Stimulated activated CD8-positive, alpha-beta memory T cell treated with anti-CD3 and anti-CD28 coated beads, Interleukin-15, amount 100 ng/mL, for 24 hours (primary cell): Measurements from ENCODE around the gene CDCA5.
A peak's percentile ranks its signal among the peaks of the same experiment; 100 is the strongest.
"Not testable (repeated sequence)": the region's sequence is repeated elsewhere in the genome, so short reads cannot be mapped to it uniquely, and the experiment has no call there.

Experiments
- DNase-seq: peaks from one replicate; pipeline ENCODE4 v3.0.0-alpha.2; 2020; ENCODE audit warnings: low read depth

The CDCA5 gene

GRCh38 chr11:65118891-65119669 is 35.2 kb upstream of the CDCA5 start:
- not testable (repeated sequence) for DNase-seq

- no peak for DNase-seq
Observed at GRCh38 chr11:65118097-65118837, 34.4 kb upstream of the CDCA5 start.

DNA sequence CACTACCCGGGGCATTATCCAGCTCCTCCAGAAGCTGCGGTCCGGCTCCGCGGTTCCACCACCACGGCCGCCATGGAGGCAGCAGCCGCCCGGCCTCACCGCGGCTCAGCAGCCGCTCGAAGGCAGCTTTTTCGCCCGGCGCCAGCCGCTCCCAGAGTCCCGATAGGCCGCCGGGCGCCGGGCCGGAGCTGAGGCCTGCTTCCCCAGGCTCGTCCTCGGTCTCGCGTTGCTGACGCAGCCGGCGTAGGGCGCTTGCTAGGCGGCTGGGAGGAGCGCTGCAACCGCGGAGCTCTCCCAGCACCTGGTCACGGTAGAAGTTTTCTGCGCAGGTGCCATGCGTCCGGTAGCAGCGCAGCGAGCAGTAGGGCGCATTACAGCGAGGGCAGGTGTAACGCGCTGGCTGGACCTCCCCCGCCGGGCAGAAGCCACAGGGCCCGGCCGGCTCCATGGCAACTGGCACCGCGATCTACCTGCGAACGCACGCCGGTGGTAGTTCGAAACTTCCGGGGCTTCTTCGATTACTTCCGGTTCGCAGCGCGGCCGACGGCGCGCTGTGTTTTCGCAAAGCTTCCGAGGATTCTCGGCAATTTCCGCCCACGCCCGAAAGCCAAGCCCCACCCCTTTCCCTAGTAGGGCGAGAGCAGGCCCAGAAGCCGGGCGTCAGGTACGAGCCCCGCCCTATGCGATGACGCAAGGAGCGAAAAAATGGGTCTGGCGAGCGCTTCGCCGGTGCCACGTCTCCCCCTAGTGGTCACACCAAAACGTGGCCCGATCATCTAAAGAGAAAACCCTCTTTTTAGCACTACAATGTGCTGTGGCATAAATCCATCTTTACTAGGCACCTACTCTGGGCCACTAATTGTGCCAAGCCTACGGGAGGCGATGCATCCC is 33.6 kb upstream of the CDCA5 start, which contains the start of gene ZNHIT2:
Gene ZNHIT2 (minus strand): TSS at position 496 of the 891 bp plus-strand sequence. CDS start 48 bp downstream, at position 448.
- DNase-seq = peak; percentile 99

DNA sequence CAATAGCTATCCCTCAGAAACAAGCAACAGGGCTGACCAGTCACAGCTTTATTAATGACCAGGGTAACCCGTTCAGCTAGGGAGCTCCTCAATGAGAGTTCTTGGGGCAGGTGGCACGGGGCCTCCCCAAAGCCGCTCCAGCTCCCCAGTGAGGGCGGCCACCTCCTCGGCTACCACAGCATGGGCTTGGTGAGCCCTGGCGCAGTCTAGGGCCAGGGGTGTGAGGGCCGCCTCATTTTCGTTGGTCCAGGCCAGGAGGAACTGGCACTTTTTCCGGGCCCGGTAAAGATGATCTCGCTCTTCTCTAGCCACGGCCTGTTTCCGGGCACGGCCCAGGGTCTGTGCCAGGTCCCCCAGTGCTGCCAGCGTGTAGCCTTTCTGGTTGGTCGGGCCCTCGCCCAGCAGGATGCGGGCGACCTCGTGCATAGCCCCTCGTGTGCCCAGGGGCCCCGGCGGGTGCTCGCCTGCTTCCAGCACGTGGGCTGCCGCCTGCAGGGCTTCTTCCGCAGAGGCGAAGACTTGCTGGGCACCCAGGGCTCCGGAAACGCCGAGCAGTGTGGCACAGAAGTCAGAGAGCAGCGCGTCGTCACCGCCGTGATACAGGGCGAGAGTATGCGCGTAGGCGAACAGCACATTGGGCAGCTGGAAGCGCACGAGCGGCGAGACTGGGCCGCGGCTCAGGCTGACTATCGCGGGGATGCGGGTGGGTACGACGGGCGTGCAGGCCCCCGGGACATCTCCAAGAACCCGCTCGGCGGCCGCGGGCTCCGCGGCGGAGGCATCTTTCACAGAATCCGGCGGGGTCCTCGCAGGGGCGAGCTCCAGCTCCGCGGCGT is 32.7 kb upstream of the CDCA5 start:
- DNase-seq = no peak

GRCh38 chr11:65115361-65116082 is 31.7 kb upstream of the CDCA5 start:
- no peak for DNase-seq

DNA sequence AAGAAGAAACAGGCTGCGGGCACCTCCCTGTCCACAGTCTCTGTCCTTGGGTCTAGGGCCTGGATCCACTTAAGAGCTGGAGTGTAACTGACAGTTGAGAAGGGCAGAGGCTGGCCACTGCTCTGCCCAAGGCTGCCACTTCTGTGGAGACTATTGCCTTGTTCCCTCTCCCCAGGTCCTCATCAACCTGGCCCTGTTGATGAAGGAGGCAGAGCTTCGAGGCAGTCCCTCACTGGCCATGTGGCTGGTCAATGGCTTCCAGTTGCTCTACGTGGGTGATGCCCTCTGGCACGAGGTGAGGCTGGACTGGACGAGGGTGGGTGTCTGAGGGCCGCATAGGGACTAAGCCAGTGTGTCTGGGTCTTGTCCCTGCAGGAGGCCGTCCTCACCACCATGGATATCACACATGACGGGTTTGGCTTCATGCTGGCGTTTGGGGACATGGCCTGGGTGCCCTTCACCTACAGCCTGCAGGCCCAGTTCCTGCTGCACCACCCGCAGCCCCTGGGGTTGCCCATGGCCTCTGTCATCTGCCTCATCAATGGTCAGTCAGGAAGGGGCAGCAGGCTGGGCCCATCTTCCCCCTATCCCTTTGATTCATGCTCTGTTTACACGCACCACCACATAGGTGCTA is 30.8 kb upstream of the CDCA5 start:
- no peak for DNase-seq

GRCh38 chr11:65113839-65114238 is 30.0 kb upstream of the CDCA5 start:
- DNase-seq = no peak

- no peak for DNase-seq
Observed at GRCh38 chr11:65113361-65113756, 29.5 kb upstream of the CDCA5 start.

DNA sequence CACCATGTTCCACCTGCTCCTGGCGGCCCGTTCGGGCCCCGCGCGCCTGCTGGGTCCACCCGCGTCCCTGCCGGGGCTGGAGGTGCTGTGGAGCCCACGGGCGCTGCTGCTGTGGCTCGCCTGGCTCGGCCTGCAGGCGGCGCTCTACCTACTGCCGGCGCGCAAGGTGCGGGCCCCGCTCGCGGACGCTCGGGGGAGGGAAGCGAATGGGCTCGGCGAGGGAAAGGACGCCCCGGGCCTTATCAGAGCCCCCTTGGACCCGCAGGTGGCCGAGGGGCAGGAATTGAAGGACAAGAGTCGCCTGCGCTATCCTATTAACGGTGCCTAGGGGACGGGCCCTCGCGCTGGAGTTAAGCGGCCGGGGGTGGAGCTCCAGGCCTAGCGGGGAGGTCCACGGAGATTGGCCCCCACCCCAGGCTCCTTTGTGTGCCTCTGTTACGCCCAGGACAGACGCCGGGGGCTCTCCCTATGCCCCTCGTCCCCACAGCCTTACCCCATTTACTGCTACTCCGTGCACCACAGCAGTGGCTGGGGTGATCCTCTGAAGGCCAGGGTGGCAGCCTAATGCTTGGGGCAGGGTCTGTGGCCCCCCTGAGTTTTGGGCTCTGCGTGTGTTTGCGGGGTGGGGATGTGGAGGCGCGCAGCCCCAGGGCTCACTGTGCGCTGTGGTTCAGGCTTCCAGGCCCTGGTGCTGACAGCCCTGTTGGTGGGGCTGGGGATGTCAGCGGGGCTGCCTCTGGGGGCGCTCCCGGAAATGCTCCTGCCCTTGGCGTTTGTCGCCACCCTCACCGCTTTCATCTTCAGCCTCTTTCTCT is 28.9 kb upstream of the CDCA5 start:
- peak; percentile 63 for DNase-seq

DNA sequence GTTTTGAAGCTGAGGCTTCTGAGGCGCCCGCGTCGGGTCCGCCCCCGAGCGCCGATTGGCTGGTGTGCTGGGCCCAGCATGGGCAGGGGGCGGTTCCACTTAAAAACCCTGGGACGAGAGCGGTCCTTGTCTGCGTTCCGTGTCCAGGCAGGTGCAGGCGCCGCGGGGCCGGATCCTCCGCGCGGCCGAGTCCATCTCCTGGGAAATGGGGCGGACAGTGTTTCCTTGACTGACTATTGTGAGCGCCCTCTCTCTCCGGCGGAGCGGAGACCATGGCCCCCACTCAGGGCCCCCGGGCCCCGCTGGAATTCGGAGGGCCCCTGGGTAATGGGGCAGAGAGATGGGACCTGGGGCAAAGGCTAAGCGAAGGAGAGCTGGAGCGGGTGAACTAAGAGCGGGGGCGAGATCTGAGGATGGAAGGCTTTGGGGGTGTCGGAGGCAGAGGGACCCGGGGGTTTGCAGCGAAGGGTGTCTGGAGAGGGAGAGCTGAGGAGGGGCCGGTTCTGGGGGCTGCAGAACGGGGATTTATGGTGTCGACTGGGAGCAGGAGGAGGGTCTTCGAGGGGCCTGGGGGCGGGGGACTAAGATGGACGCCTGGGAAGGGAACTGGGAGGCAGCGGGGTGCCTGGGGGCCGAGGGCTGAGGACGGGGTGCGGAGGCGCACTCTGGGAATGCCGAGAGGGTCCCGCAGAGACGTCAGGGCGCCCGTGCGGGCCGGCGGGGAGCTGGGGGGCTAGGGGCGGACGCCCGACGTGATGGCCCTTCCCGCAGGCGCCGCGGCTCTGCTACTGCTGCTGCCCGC is 28.1 kb upstream of the CDCA5 start, which contains the start of gene TM7SF2:
Gene TM7SF2 (plus strand): TSS at position 129 of the 802 bp plus-strand sequence. CDS start 144 bp downstream, at position 273.
- DNase-seq = peak; percentile 75

- no peak for DNase-seq
Observed at GRCh38 chr11:65111159-65111743, 27.4 kb upstream of the CDCA5 start.

DNA sequence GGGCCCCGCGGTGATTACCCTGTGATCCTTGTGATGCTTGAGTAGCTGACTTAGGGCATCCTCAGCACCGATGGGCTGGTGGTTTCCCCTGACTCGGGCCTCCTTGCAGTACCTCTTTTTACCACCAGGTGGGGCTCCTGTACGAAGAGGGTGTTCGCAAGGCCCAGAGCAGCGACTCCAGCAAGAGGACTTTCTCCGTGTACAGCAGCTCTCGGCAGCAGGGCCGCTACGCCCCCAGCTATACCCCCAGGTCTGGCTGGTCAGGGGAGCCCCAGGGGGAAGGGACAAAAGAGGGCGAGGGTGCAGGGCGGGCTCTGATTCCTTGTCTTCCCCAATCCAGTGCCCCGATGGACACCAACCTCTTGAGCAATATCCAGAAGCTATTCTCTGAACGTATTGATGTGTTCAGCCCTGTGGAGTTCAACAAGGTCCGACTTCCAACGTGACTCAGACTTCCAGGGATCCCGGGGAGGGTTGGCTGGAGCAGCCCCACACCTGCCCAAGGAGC is 26.6 kb upstream of the CDCA5 start:
- DNase-seq = peak; percentile 98

DNA sequence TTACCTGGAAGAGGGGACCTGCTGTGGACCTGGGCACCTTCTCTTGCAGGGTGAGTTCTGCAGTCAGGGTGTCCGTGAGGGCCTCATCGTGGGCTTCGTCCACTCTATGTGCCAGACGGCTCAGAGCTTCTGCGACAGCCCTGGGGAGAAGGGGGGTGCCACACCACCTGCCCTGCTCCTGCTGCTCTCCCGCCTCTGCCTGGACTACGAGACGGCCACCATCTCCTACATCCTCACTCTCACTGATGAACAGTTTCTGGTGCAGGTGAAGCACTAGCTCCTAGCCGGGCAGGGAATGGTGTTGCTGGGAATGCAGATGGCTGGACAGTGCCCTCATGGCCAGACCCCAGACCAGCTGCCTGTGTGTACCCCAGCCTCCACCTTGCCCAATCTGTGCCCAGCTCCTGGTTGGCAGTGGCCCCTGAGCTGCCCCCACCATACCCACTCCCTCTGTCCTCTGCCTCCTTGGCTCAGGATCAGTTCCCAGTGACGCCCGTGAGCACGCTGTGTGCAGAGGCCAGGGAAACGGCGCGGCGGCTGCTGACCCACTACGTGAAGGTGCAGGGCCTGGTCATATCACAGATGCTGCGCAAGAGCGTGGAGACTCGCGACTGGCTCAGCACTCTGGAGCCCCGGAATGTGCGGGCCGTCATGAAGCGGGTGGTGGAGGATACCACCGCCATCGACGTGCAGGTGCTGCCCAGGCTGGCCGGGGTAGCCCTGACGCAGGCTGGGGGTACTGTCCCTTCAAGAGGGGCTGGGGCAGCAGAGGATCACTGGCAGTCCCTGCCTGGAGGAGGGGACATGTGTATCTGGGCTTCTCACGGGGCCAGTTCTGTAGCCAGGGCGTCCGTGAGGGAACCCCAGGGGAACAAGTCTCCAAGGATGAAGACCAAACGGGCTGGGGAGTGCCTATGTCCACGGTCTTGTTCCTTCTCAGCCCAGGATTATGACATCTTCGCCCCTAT is 25.7 kb upstream of the CDCA5 start:
- DNase-seq = no peak

DNA sequence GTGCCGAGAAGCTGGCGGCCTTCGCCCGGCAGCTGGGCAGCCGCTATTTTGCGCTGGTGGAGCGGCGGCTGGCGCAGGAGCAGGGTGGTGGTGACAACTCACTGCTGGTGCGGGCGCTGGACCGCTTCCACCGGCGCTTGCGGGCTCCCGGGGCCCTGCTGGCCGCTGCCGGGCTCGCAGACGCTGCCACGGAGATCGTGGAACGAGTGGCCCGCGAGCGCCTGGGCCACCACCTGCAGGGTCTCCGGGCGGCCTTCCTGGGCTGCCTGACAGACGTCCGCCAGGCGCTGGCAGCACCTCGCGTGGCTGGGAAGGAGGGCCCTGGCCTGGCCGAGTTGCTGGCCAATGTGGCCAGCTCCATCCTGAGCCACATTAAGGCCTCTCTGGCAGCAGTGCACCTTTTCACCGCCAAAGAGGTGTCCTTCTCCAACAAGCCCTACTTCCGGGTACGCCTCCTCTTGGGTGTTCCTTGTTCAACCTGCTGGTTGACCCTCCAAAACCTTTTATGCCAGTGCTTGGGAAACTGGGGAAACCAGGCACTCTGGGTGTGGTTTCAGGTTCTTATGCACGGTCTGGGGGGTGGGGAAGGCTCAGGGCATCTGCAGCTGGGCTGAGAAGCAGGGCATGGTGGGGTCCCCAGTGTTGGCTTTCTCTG is 24.8 kb upstream of the CDCA5 start:
- no peak for DNase-seq

- DNase-seq = no peak
Observed at GRCh38 chr11:65107751-65108468, 24.1 kb upstream of the CDCA5 start.
